ENCODE measurements around the gene APBB3. TPM values are rescaled to one million over a fixed set of nuclear protein-coding genes. Genes with fewer than 3 reads are reported as not detected.
"Not testable (repeated sequence)": the region's sequence is repeated elsewhere in the genome, so short reads cannot be mapped to it uniquely, and the experiment has no call there.

The APBB3 gene
- total RNA-seq, 4 donors from 2014 or later = 13.5 to 55.9 (median 33.2) TPM

- TF ChIP-seq CTCF (IDR thresholded peaks at IDR 0.05) = no peak
- no peak for DNase-seq (ENCODE audit: low spot score)
- ATAC-seq (ENCODE audit: low FRiP score) = no peak
These were observed 39.3 kb upstream of the APBB3 start for GRCh38 chr5:140603734-140604133.

- not testable (repeated sequence) for DNase-seq (ENCODE audit: low spot score); ATAC-seq (ENCODE audit: low FRiP score)
These were observed 39.0 kb upstream of the APBB3 start for GRCh38 chr5:140603446-140603698.

GRCh38 chr5:140602147-140602546 lies 37.7 kb upstream of the APBB3 start:
- ATAC-seq (ENCODE audit: low FRiP score) = peak; percentile 20
- no peak for TF ChIP-seq CTCF (IDR thresholded peaks at IDR 0.05)
- DNase-seq (ENCODE audit: low spot score) = no peak

- DNase-seq (ENCODE audit: low spot score) (no peak), ATAC-seq (ENCODE audit: low FRiP score) (no peak)
- TF ChIP-seq CTCF (IDR thresholded peaks at IDR 0.05) = no peak
These were observed 35.7 kb upstream of the APBB3 start for GRCh38 chr5:140600096-140600495.

GRCh38 chr5:140598836-140599235 lies 34.4 kb upstream of the APBB3 start:
- ATAC-seq (ENCODE audit: low FRiP score) = no peak
- no peak for TF ChIP-seq CTCF (IDR thresholded peaks at IDR 0.05)
- no peak for DNase-seq (ENCODE audit: low spot score)

GRCh38 chr5:140596321-140596741 lies 31.9 kb upstream of the APBB3 start:
- no peak for TF ChIP-seq CTCF (IDR thresholded peaks at IDR 0.05)
- ATAC-seq (ENCODE audit: low FRiP score) (peak; percentile 58), DNase-seq (ENCODE audit: low spot score) (no peak)

- no peak for ATAC-seq (ENCODE audit: low FRiP score)
- no peak for DNase-seq (ENCODE audit: low spot score)
- TF ChIP-seq CTCF (IDR thresholded peaks at IDR 0.05) = no peak
These were observed 31.3 kb upstream of the APBB3 start for GRCh38 chr5:140595538-140596300.

All from omental fat pad (tissue), 4 donors.